Fibroblast of peridontal ligament (primary cell): ENCODE results near the gene DRAP1.

ENCODE experiments used
- DNase-seq: peaks from one replicate; pipeline ENCODE4 v3.0.0-alpha.2; 2010; ENCODE audit errors: extremely low read depth

Gene DRAP1

GRCh38 chr11:65961267-65962140 is 42.3 kb downstream of the DRAP1 start, which contains the start of gene SART1:
TSS of gene SART1 (plus strand) at chr11:65961734. CDS start at chr11:65961781, 47 bp downstream.
- DNase-seq = peak; percentile 97

GRCh38 chr11:65962141-65962564 is 42.9 kb downstream of the DRAP1 start:
- no peak for DNase-seq

- DNase-seq = no peak
These were observed 45.7 kb downstream of the DRAP1 start for GRCh38 chr11:65964906-65965305.

GRCh38 chr11:65965986-65966762 is 46.9 kb downstream of the DRAP1 start:
- no peak for DNase-seq

GRCh38 chr11:65967329-65967934 is 48.2 kb downstream of the DRAP1 start:
- DNase-seq = no peak

GRCh38 chr11:65968600-65969482 is 49.6 kb downstream of the DRAP1 start:
- no peak for DNase-seq
